ENCODE results near the gene RSPO1.

- TF ChIP-seq CTCF (conservative IDR thresholded peaks at IDR 0.05; ENCODE audit: low read length) (no peak), EZH2phosphoT487 (IDR thresholded peaks at IDR 0.05; ENCODE audit: borderline replicate concordance, low read depth, low read length) (no peak)
Measured at GRCh38 chr1:37653906-37654305, 19.2 kb upstream of the RSPO1 start.

Data from OCI-LY7 (cell line).